ENCODE data around the gene KANSL1. TPM values are rescaled to one million over a fixed set of nuclear protein-coding genes. Genes with fewer than 3 reads are reported as not detected.

Gene KANSL1
- total RNA-seq, 1 experiment from 2014 or later = 67.1 TPM

GRCh38 chr17:46042925-46043324 is 150.3 kb downstream of the KANSL1 start:
- no TSS peak for BruUV-seq (replicated peaks)
- CTCF ChIA-PET = interaction anchor here (1.1 to 3.3 kb wide), 4 partner anchors 144 to 224 kb away, joined by 3 to 11 read pairs (median 6); no protein-coding TSS in a partner anchor
- Mint-ChIP-seq H3K4me3 (ENCODE audit: unreplicated experiment) (no peak overlapping the region), H3K36me3 (ENCODE audit: insufficient read depth, unreplicated experiment) (peaks cover 96% of the 10 kb centered on the region), H3K27me3 (ENCODE audit: insufficient read depth, unreplicated experiment) (no peaks in the 10 kb centered on the region), H3K9me3 (ENCODE audit: unreplicated experiment) (no peaks in the 10 kb centered on the region), H3K4me1 (ENCODE audit: insufficient read depth, unreplicated experiment) (peaks cover 21% of the 10 kb centered on the region), H3K27ac (ENCODE audit: low read depth, unreplicated experiment) (no peak overlapping the region)
- POLR2A ChIA-PET = interaction anchor here (0.6 to 5.3 kb wide), 4 partner anchors 14 to 227 kb away, joined by 3 to 30 read pairs (median 8); partner anchors contain the start of gene KANSL1
- no peak for TF ChIP-seq CTCF (IDR thresholded peaks at IDR 0.05; ENCODE audit: unreplicated experiment)
- intact Hi-C loops (cut with micrococcal nuclease) = no loop called here
- no peak for DNase-seq (ENCODE audit: unreplicated experiment)

- Mint-ChIP-seq H3K27ac (ENCODE audit: low read depth, unreplicated experiment) (no peak overlapping the region), H3K9me3 (ENCODE audit: unreplicated experiment) (no peaks in the 10 kb centered on the region), H3K27me3 (ENCODE audit: insufficient read depth, unreplicated experiment) (no peaks in the 10 kb centered on the region), H3K36me3 (ENCODE audit: insufficient read depth, unreplicated experiment) (peaks cover 96% of the 10 kb centered on the region), H3K4me1 (ENCODE audit: insufficient read depth, unreplicated experiment) (peaks cover 21% of the 10 kb centered on the region), H3K4me3 (ENCODE audit: unreplicated experiment) (no peak overlapping the region)
- intact Hi-C loops (cut with micrococcal nuclease) = no loop called here
- BruUV-seq (replicated peaks) = no TSS peak
- DNase-seq (ENCODE audit: unreplicated experiment) = no peak
- ChIA-PET POLR2A (interaction anchor here (0.9 to 5.3 kb wide), 2 partner anchors 38 to 151 kb away, joined by 3 to 30 read pairs; partner anchors contain the start of gene KANSL1), CTCF (interaction anchor here (3.3 kb wide), 1 partner anchor 170 kb away, joined by 11 read pairs; no protein-coding TSS in a partner anchor)
- no peak for TF ChIP-seq CTCF (IDR thresholded peaks at IDR 0.05; ENCODE audit: unreplicated experiment)
These were observed 151.0 kb downstream of the KANSL1 start for GRCh38 chr17:46042246-46042645.

- no peaks in the 10 kb centered on the region for H3K27me3 Mint-ChIP-seq (ENCODE audit: insufficient read depth, unreplicated experiment)
- intact Hi-C loops (cut with micrococcal nuclease) = no loop called here
- peaks cover 13% of the 10 kb centered on the region for H3K4me1 Mint-ChIP-seq (ENCODE audit: insufficient read depth, unreplicated experiment)
- ChIA-PET POLR2A (interaction anchor here (0.7 to 1.5 kb wide), 2 partner anchors 12 to 153 kb away, joined by 4 to 6 read pairs; no protein-coding TSS in a partner anchor), CTCF (interaction anchor here (0.6 kb wide), 1 partner anchor 16 kb away, joined by 3 read pairs; no protein-coding TSS in a partner anchor)
- no peaks in the 10 kb centered on the region for H3K9me3 Mint-ChIP-seq (ENCODE audit: unreplicated experiment)
- no peak overlapping the region for H3K27ac Mint-ChIP-seq (ENCODE audit: low read depth, unreplicated experiment)
- H3K4me3 Mint-ChIP-seq (ENCODE audit: unreplicated experiment) = no peak overlapping the region
- peaks cover 96% of the 10 kb centered on the region for H3K36me3 Mint-ChIP-seq (ENCODE audit: insufficient read depth, unreplicated experiment)
- no TSS peak for BruUV-seq (replicated peaks)
- no peak for DNase-seq (ENCODE audit: unreplicated experiment)
- TF ChIP-seq CTCF (IDR thresholded peaks at IDR 0.05; ENCODE audit: unreplicated experiment) = no peak
These were observed 153.5 kb downstream of the KANSL1 start for GRCh38 chr17:46039592-46040186.

GRCh38 chr17:46038937-46039336 is 154.3 kb downstream of the KANSL1 start:
- H3K27ac Mint-ChIP-seq (ENCODE audit: low read depth, unreplicated experiment) = no peak overlapping the region
- no peaks in the 10 kb centered on the region for H3K27me3 Mint-ChIP-seq (ENCODE audit: insufficient read depth, unreplicated experiment)
- intact Hi-C loops (cut with micrococcal nuclease) = no loop called here
- H3K9me3 Mint-ChIP-seq (ENCODE audit: unreplicated experiment) = no peaks in the 10 kb centered on the region
- BruUV-seq (replicated peaks) = no TSS peak
- no peak overlapping the region for H3K4me3 Mint-ChIP-seq (ENCODE audit: unreplicated experiment)
- ChIA-PET POLR2A (interaction anchor here (0.7 to 1.5 kb wide), 2 partner anchors 13 to 153 kb away, joined by 4 to 6 read pairs; no protein-coding TSS in a partner anchor), CTCF (interaction anchor here (0.6 to 0.9 kb wide), 2 partner anchors 15 to 149 kb away, joined by 3 to 4 read pairs; no protein-coding TSS in a partner anchor)
- no peak for DNase-seq (ENCODE audit: unreplicated experiment)
- H3K36me3 Mint-ChIP-seq (ENCODE audit: insufficient read depth, unreplicated experiment) = peaks cover 96% of the 10 kb centered on the region
- no peak for TF ChIP-seq CTCF (IDR thresholded peaks at IDR 0.05; ENCODE audit: unreplicated experiment)
- peaks cover 6% of the 10 kb centered on the region for H3K4me1 Mint-ChIP-seq (ENCODE audit: insufficient read depth, unreplicated experiment)
